Activated CD8-positive, alpha-beta memory T cell treated with anti-CD3 and anti-CD28 coated beads for 1 hour (primary cell): ENCODE results near the gene EPB41L1.

ENCODE experiments used
- DNase-seq, 2 donors: peaks; one replicate each; pipeline ENCODE4 v3.0.0-alpha.2; 2020; ENCODE audit warnings: low read depth in 1 of 2; ENCODE audit errors: extremely low read depth in 1 of 2

Gene EPB41L1

GRCh38 chr20:36275441-36276189 is 121.1 kb downstream of the EPB41L1 start:
- DNase-seq = no peak

GRCh38 chr20:36277546-36277945 is 123.0 kb downstream of the EPB41L1 start:
- no peak for DNase-seq

DNA sequence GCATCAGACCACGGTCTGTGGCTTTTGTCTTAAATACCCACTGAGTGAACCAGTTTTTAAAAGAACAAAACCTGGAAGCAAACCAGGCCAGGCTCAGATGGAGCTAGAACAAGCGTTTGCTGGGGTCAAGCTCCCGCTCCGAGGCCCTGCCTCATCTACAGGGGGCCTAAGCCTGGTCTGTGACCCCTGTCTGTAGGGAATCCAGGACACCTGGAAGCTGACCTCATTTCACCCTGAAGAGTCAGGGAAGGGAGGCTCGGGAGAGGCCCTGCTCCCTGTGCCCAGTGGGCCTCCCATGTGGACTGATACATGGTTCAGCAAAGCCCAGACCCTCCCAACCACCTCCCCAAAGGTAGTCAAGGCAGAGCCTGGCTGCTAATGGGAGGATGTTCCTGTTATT is 124.8 kb downstream of the EPB41L1 start:
- DNase-seq = no peak

DNA sequence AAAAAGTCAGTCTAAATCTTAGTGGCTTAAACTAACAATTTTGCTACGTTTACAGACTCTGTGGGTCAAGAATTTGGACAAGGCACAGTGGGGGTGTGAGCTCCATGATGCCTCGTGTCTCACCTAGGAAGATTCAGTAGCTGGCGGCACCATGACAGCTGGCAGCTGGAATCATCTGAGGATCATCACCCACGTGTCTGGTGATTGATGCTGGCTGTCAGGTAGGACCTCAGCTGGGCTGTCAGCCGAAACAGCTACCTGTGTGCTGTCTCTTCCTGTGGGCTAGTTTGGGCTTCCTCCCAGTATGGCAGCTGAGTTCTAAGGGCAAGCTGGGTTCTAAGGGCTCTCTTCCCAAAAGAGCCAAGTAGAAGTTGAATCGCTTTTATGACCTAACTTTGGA is 125.2 kb downstream of the EPB41L1 start:
- DNase-seq = no peak

- no peak for DNase-seq
These were observed 127.3 kb downstream of the EPB41L1 start for GRCh38 chr20:36281785-36282380.
